Kidney epithelial cell (primary cell): ENCODE data around the gene SLC9C2. TPM values are rescaled to one million over a fixed set of nuclear protein-coding genes. Genes with fewer than 3 reads are reported as not detected.
"Not testable (repeated sequence)": the region's sequence is repeated elsewhere in the genome, so short reads cannot be mapped to it uniquely, and the experiment has no call there.

Source experiments
- DNase-seq: peaks from one replicate; pipeline ENCODE4 v3.0.0-alpha.2; 2010; ENCODE audit warnings: low read depth
- H3K27me3 ChIP-seq: 2 replicates; pipeline ENCODE4 v1.6.0; 2011; ENCODE audit warnings: low read length; ENCODE audit not compliant: control insufficient read depth, insufficient read depth
- H3K36me3 ChIP-seq: 2 replicates; pipeline ENCODE4 v1.5.1; 2011; ENCODE audit warnings: low read length; ENCODE audit not compliant: control insufficient read depth, insufficient read depth
- H3K4me3 ChIP-seq: 2 replicates; pipeline ENCODE4 v1.5.1; 2011; ENCODE audit warnings: low read depth, mild to moderate bottlenecking, control low read depth, low read length
- CTCF ChIP-seq: IDR thresholded peaks from 2 replicates; pipeline ENCODE4 v1.5.1; 2011; ENCODE audit warnings: mild to moderate bottlenecking, moderate library complexity, low read length, control low read depth, inconsistent platforms; ENCODE audit not compliant: insufficient read depth, poor library complexity, severe bottlenecking
- total RNA-seq: library from RNA; depleted of rRNA; stranded (reverse); fragments of >200 nt; gene quantifications from 2 replicates; pipeline ENCODE4 v1.2.3, GENCODE V29; 2015

SLC9C2 gene
- total RNA-seq, 1 donor from 2014 or later, result not detected

GRCh38 chr1:173570370-173571007 is 32.4 kb downstream of the SLC9C2 start:
- DNase-seq, result no peak
- TF ChIP-seq CTCF, result no peak
- Histone ChIP-seq H3K4me3 (no peak overlapping the region), H3K27me3 (no peaks in the 10 kb centered on the region), H3K36me3 (no peaks in the 10 kb centered on the region)

- TF ChIP-seq CTCF, result no peak
- Histone ChIP-seq H3K4me3 (no peak overlapping the region), H3K27me3 (no peaks in the 10 kb centered on the region), H3K36me3 (no peaks in the 10 kb centered on the region)
- DNase-seq, result no peak
Measured at GRCh38 chr1:173568483-173568882, 34.4 kb downstream of the SLC9C2 start.

- not testable (repeated sequence) for H3K36me3 ChIP-seq, H3K4me3 ChIP-seq, H3K27me3 ChIP-seq, DNase-seq
Measured at GRCh38 chr1:173563846-173564245, 39.0 kb downstream of the SLC9C2 start.

GRCh38 chr1:173562813-173563212 is 40.1 kb downstream of the SLC9C2 start:
- Histone ChIP-seq H3K4me3 (no peak overlapping the region), H3K36me3 (no peaks in the 10 kb centered on the region), H3K27me3 (no peaks in the 10 kb centered on the region)
- TF ChIP-seq CTCF, result peak; percentile 12
- no peak for DNase-seq

DNA sequence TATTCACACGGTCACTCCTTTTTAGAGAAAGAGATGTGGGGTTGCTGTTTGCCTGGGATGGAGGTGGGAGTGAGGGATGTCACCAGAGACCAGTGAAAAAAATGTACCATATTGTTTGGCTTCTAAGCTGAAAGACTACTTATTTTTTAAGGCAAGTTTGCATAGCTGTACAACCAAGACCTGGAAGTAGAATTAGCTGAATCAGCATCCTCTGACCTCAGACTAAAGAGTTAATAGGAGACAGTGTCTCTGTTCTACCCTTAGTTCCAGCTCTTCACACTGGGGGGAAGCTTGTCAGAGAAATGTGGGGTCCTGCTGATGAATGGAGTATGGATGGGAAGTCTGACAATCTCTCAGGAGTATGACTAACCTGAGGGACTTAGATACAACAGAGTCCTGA is 41.6 kb downstream of the SLC9C2 start:
- TF ChIP-seq CTCF, result no peak
- H3K27me3 ChIP-seq, result no peaks in the 10 kb centered on the region

DNA sequence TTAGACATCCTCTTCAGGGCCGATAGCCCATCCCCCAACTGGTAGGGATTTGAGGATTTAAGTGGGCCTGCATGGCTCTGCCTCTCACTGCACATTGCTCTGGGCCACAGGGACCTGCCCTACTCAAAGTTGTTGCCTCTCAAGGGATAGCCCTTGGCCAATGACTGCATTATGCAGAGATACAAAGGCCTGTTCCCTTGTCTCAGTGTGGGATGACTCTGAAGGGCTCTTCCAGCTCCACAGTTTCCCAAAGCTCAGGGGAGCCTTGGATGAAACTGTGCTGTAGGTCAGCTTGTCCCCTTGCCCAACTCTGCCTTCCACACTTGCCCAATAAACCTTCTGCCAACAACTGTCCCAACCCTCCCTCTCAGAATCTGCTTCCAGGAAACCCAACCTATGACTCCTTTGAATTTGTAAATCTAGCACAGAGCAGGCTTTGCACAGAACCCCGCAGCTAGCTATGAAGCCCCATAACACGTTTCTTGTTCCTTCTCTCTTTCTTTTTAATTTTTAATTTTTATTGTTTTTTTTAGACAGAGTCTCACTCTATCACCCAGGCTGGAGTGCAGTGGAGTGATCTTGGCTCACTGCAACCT is 42.5 kb downstream of the SLC9C2 start:
- H3K27me3 ChIP-seq, result no peaks in the 10 kb centered on the region
- no peak for DNase-seq
- no peaks in the 10 kb centered on the region for H3K36me3 ChIP-seq
- no peak overlapping the region for H3K4me3 ChIP-seq
- TF ChIP-seq CTCF, result no peak

More for the DNA sequence above, 41.6 kb downstream of the SLC9C2 start:
- no peaks in the 10 kb centered on the region for H3K36me3 ChIP-seq
- no peak overlapping the region for H3K4me3 ChIP-seq
- DNase-seq, result no peak
